WTC11 (cell line): ENCODE data around the gene MRAP. TPM values are rescaled to one million over a fixed set of nuclear protein-coding genes. Genes with fewer than 3 reads are reported as not detected.

Experiments used
- ATAC-seq: fragments of 200-7000 bp; cut with Tn5 transposase; 2 replicates; pipeline ENCODE4 v1.10.0; 2021; ENCODE audit warnings: mild to moderate bottlenecking, moderate library complexity
- CTCF ChIA-PET: fragments of 300-600 bp; sonication (Branson Sonifier 250); formaldehyde crosslinking; loops from one replicate; lab custom pipeline; 2021; ENCODE audit warnings: antibody characterized with exemption; lab: Charles Lee
- POLR2A ChIA-PET: fragments of 350-600 bp; sonication (Branson Sonifier 250); formaldehyde crosslinking; loops from one replicate; lab custom pipeline; 2021; ENCODE audit warnings: antibody characterized with exemption; lab: Charles Lee
- DNase-seq: peaks from one replicate; pipeline ENCODE4 v3.0.0; 2021; ENCODE audit warnings: low spot score
- H3K27ac Mint-ChIP-seq: 2 replicates; pipeline ENCODE4 v1.8.0; 2021; ENCODE audit warnings: mixed read lengths
- H3K27me3 Mint-ChIP-seq: 2 replicates; pipeline ENCODE4 v1.8.0; 2021; ENCODE audit warnings: low read depth, mild to moderate bottlenecking, moderate library complexity, mixed read lengths
- H3K36me3 Mint-ChIP-seq: 2 replicates; pipeline ENCODE4 v1.8.0; 2021; ENCODE audit warnings: mixed read lengths
- H3K4me1 Mint-ChIP-seq: 2 replicates; pipeline ENCODE4 v1.8.0; 2022; ENCODE audit warnings: mixed read lengths
- H3K4me3 Mint-ChIP-seq: 2 replicates; pipeline ENCODE4 v1.8.0; 2021; ENCODE audit warnings: mild to moderate bottlenecking, moderate library complexity, mixed read lengths
- H3K9me3 Mint-ChIP-seq: 2 replicates; pipeline ENCODE4 v1.8.0; 2021; ENCODE audit warnings: mixed read lengths
- ARID4B ChIP-seq: sonication (generic); formaldehyde crosslinking; IDR thresholded peaks from 2 replicates; pipeline ENCODE4 v1.8.0; 2023; ENCODE audit warnings: missing genetic modification reagents, mild to moderate bottlenecking, borderline replicate concordance
- CREM ChIP-seq: sonication (generic); formaldehyde crosslinking; IDR thresholded peaks from 2 replicates; pipeline ENCODE4 v1.8.1; 2022; ENCODE audit warnings: mild to moderate bottlenecking, missing genetic modification reagents, moderate library complexity
- FOXP1 ChIP-seq: sonication (generic); formaldehyde crosslinking; IDR thresholded peaks from 2 replicates; pipeline ENCODE4 v1.8.0; 2022; ENCODE audit warnings: missing genetic modification reagents, mild to moderate bottlenecking, moderate library complexity, borderline replicate concordance
- GTF2I ChIP-seq: fragments of 250-450 bp; sonication (Bioruptor Pico); conservative IDR thresholded peaks from 2 replicates; pipeline ENCODE4 v1.4.0; 2021; ENCODE audit warnings: mild to moderate bottlenecking
- KAT7 ChIP-seq: sonication (generic); formaldehyde crosslinking; IDR thresholded peaks from 2 replicates; pipeline ENCODE4 v1.8.1; 2023; ENCODE audit warnings: missing genetic modification reagents, mild to moderate bottlenecking, borderline replicate concordance
- MXD4 ChIP-seq: fragments of 250-450 bp; sonication (Bioruptor Pico); IDR thresholded peaks from 2 replicates; pipeline ENCODE4 v1.8.0; 2021; ENCODE audit warnings: mild to moderate bottlenecking, moderate library complexity, borderline replicate concordance
- MYBL2 ChIP-seq: sonication (generic); formaldehyde crosslinking; IDR thresholded peaks from 2 replicates; pipeline ENCODE4 v1.8.1; 2023; ENCODE audit warnings: mild to moderate bottlenecking, moderate library complexity, missing genetic modification reagents
- NFYB ChIP-seq: sonication (generic); formaldehyde crosslinking; conservative IDR thresholded peaks from 2 replicates; pipeline ENCODE4 v1.8.0; 2022; ENCODE audit warnings: low read depth, missing genetic modification reagents
- NR3C1 ChIP-seq: sonication (generic); formaldehyde crosslinking; conservative IDR thresholded peaks from 2 replicates; pipeline ENCODE4 v1.8.1; 2023; ENCODE audit warnings: low read depth, mild to moderate bottlenecking, missing genetic modification reagents
- PREB ChIP-seq: sonication (generic); formaldehyde crosslinking; IDR thresholded peaks from 2 replicates; pipeline ENCODE4 v1.8.1; 2022; ENCODE audit warnings: mild to moderate bottlenecking, missing genetic modification reagents, moderate library complexity, borderline replicate concordance
- SMAD3 ChIP-seq: sonication (generic); formaldehyde crosslinking; IDR thresholded peaks from 2 replicates; pipeline ENCODE4 v1.8.0; 2022; ENCODE audit warnings: missing genetic modification reagents, mild to moderate bottlenecking, borderline replicate concordance
- TEAD1 ChIP-seq: sonication (generic); formaldehyde crosslinking; IDR thresholded peaks from 2 replicates; pipeline ENCODE4 v1.8.0; 2022; ENCODE audit warnings: mild to moderate bottlenecking, missing genetic modification reagents
- TEAD4 ChIP-seq: sonication (generic); formaldehyde crosslinking; IDR thresholded peaks from 2 replicates; pipeline ENCODE4 v1.8.0; 2022; ENCODE audit warnings: mild to moderate bottlenecking, missing genetic modification reagents
- ZNF121 ChIP-seq: sonication (generic); formaldehyde crosslinking; IDR thresholded peaks from 2 replicates; pipeline ENCODE4 v1.8.0; 2023; ENCODE audit warnings: missing genetic modification reagents
- ZNF232 ChIP-seq: sonication (generic); formaldehyde crosslinking; IDR thresholded peaks from 2 replicates; pipeline ENCODE4 v1.8.0; 2022; ENCODE audit warnings: mild to moderate bottlenecking, missing genetic modification reagents
- ZNF396 ChIP-seq: fragments of 250-450 bp; sonication (Bioruptor Pico); IDR thresholded peaks from 2 replicates; pipeline ENCODE4 v1.8.0; 2021; ENCODE audit warnings: mild to moderate bottlenecking, moderate library complexity, borderline replicate concordance
- ZNF425 ChIP-seq: fragments of 250-450 bp; sonication (Bioruptor Pico); conservative IDR thresholded peaks from 2 replicates; pipeline ENCODE4 v1.9.0; 2021; ENCODE audit warnings: mild to moderate bottlenecking
- total RNA-seq: library from RNA; stranded (reverse); gene quantifications from 3 replicates; pipeline ENCODE4 v1.2.3, GENCODE V29; 2021
- TF ChIP-seq, protein P1 (sequence below): fragments of 250-450 bp; sonication (Bioruptor Pico); IDR thresholded peaks from 2 replicates; pipeline ENCODE4 v1.9.0; 2021; ENCODE audit warnings: mild to moderate bottlenecking
- TF ChIP-seq, protein P2 (sequence below): sonication (generic); formaldehyde crosslinking; IDR thresholded peaks from 2 replicates; pipeline ENCODE4 v1.8.0; 2022; ENCODE audit warnings: mild to moderate bottlenecking, missing genetic modification reagents
- TF ChIP-seq, protein P3 (sequence below): sonication (generic); formaldehyde crosslinking; conservative IDR thresholded peaks from 2 replicates; pipeline ENCODE4 v1.8.1; 2022; ENCODE audit warnings: mild to moderate bottlenecking, missing genetic modification reagents
- TF ChIP-seq, protein P4 (sequence below): sonication (generic); formaldehyde crosslinking; IDR thresholded peaks from 2 replicates; pipeline ENCODE4 v1.8.1; 2023; ENCODE audit warnings: mild to moderate bottlenecking, missing genetic modification reagents, moderate library complexity
- TF ChIP-seq, protein P5 (sequence below): sonication (generic); formaldehyde crosslinking; IDR thresholded peaks from 2 replicates; pipeline ENCODE4 v1.8.0; 2023; ENCODE audit warnings: missing genetic modification reagents

The MRAP gene
- total RNA-seq, 1 experiment from 2014 or later = not detected

DNA sequence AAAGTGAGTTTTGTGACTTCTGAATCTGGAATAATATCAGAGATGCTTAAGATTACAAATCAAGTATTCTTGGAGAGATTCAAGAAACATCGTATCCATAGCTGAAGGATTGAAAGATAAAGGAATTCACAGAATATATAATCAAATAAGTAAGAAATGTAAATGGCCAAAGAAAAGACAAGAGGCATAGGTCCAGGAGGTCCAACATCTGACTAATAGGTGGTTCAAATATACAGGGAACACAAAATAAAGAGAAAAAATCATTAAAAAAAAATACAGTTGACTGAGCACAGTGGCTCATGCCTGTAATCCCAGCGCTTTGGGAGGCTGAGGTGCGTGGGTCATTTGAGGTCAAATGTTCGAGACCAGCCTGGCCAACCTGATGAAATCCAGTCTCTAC, 13.2 kb upstream of the MRAP start:
- POLR2A ChIA-PET = no interaction called here

DNA sequence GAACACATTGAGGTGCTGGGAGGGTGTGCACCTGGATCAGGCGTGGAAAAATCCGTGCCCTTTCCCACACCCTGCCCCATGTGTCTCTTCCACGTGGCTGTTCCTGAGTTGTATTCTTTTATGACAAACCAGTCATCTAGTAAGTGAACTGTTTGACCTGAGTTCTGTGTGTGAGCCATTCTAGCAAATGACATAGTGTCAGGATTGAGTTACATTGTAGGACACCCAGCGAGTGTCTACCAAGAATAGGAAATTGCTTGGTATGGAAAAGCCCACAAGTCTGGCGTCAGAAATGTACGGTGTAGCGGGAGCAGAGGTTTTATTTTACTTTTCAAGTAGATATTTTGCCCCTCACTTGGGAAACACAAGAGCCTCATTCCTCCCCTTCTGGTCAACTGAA, 1.2 kb upstream of the MRAP start:
- Mint-ChIP-seq H3K4me1 (no peaks in the 10 kb centered on the region), H3K9me3 (0 out of 2 replicates have a peak, but pooled peaks cover 11% of the 10 kb centered on the region), H3K36me3 (peaks cover 14% of the 10 kb centered on the region), H3K4me3 (no peak overlapping the region), H3K27me3 (no peaks in the 10 kb centered on the region), H3K27ac (no peak overlapping the region)
- TF ChIP-seq ZNF396 (CRISPR knock-in tag) = no peak
- TF ChIP-seq, protein P1, sequence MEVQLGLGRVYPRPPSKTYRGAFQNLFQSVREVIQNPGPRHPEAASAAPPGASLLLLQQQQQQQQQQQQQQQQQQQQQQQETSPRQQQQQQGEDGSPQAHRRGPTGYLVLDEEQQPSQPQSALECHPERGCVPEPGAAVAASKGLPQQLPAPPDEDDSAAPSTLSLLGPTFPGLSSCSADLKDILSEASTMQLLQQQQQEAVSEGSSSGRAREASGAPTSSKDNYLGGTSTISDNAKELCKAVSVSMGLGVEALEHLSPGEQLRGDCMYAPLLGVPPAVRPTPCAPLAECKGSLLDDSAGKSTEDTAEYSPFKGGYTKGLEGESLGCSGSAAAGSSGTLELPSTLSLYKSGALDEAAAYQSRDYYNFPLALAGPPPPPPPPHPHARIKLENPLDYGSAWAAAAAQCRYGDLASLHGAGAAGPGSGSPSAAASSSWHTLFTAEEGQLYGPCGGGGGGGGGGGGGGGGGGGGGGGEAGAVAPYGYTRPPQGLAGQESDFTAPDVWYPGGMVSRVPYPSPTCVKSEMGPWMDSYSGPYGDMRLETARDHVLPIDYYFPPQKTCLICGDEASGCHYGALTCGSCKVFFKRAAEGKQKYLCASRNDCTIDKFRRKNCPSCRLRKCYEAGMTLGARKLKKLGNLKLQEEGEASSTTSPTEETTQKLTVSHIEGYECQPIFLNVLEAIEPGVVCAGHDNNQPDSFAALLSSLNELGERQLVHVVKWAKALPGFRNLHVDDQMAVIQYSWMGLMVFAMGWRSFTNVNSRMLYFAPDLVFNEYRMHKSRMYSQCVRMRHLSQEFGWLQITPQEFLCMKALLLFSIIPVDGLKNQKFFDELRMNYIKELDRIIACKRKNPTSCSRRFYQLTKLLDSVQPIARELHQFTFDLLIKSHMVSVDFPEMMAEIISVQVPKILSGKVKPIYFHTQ = no peak
- TF ChIP-seq ZNF425 (CRISPR knock-in tag) = no peak
- TF ChIP-seq, protein P2, sequence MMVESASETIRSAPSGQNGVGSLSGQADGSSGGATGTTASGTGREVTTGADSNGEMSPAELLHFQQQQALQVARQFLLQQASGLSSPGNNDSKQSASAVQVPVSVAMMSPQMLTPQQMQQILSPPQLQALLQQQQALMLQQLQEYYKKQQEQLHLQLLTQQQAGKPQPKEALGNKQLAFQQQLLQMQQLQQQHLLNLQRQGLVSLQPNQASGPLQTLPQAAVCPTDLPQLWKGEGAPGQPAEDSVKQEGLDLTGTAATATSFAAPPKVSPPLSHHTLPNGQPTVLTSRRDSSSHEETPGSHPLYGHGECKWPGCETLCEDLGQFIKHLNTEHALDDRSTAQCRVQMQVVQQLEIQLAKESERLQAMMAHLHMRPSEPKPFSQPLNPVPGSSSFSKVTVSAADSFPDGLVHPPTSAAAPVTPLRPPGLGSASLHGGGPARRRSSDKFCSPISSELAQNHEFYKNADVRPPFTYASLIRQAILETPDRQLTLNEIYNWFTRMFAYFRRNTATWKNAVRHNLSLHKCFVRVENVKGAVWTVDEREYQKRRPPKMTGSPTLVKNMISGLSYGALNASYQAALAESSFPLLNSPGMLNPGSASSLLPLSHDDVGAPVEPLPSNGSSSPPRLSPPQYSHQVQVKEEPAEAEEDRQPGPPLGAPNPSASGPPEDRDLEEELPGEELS = no peak
- no peak for TF ChIP-seq ARID4B
- no peak for TF ChIP-seq KAT7 (CRISPR knock-in tag)
- TF ChIP-seq, protein P3, sequence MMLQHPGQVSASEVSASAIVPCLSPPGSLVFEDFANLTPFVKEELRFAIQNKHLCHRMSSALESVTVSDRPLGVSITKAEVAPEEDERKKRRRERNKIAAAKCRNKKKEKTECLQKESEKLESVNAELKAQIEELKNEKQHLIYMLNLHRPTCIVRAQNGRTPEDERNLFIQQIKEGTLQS = no peak
- no peak for TF ChIP-seq FOXP1 (CRISPR knock-in tag)
- TF ChIP-seq TEAD4 (CRISPR knock-in tag) = no peak
- no peak for TF ChIP-seq NFYB
- TF ChIP-seq, protein P4, sequence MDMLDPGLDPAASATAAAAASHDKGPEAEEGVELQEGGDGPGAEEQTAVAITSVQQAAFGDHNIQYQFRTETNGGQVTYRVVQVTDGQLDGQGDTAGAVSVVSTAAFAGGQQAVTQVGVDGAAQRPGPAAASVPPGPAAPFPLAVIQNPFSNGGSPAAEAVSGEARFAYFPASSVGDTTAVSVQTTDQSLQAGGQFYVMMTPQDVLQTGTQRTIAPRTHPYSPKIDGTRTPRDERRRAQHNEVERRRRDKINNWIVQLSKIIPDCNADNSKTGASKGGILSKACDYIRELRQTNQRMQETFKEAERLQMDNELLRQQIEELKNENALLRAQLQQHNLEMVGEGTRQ = no peak
- TF ChIP-seq ZNF232 (CRISPR knock-in tag) = no peak
- TF ChIP-seq, protein P5, sequence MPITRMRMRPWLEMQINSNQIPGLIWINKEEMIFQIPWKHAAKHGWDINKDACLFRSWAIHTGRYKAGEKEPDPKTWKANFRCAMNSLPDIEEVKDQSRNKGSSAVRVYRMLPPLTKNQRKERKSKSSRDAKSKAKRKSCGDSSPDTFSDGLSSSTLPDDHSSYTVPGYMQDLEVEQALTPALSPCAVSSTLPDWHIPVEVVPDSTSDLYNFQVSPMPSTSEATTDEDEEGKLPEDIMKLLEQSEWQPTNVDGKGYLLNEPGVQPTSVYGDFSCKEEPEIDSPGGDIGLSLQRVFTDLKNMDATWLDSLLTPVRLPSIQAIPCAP (CRISPR knock-in tag) = no peak
- TF ChIP-seq TEAD1 (CRISPR knock-in tag) = no peak
- no peak for TF ChIP-seq PREB (CRISPR knock-in tag)
- TF ChIP-seq GTF2I (CRISPR knock-in tag) = no peak
- TF ChIP-seq NR3C1 = no peak
- TF ChIP-seq MYBL2 (CRISPR knock-in tag) = no peak
- CTCF ChIA-PET = no interaction called here
- POLR2A ChIA-PET = no interaction called here
- ATAC-seq (no peak), DNase-seq (no peak)

More for the DNA sequence above, 13.2 kb upstream of the MRAP start:
- TF ChIP-seq ZNF121 (CRISPR knock-in tag) (no peak), SMAD3 (CRISPR knock-in tag) (no peak), CREM (CRISPR knock-in tag) (no peak), MXD4 (CRISPR knock-in tag) (no peak), TEAD1 (CRISPR knock-in tag) (no peak)
- ATAC-seq (no peak), DNase-seq (no peak)
- peaks cover 9% of the 10 kb centered on the region; the same call in 1 of the 2 replicates for H3K9me3 Mint-ChIP-seq
- H3K4me1 Mint-ChIP-seq = no peaks in the 10 kb centered on the region
- H3K36me3 Mint-ChIP-seq = no peaks in the 10 kb centered on the region
- no peak overlapping the region for H3K4me3 Mint-ChIP-seq
- H3K27ac Mint-ChIP-seq = no peak overlapping the region
- CTCF ChIA-PET = interaction anchor here (0.7 to 0.9 kb wide), 2 partner anchors 17 to 21 kb away, joined by 3 read pairs; no protein-coding TSS in a partner anchor
- H3K27me3 Mint-ChIP-seq = no peaks in the 10 kb centered on the region
